A673 (cell line): ENCODE results near the gene CRK. TPM values are rescaled to one million over a fixed set of nuclear protein-coding genes. Genes with fewer than 3 reads are reported as not detected.
A peak's percentile ranks its signal among the peaks of the same experiment; 100 is the strongest.

Source experiments
- BruUV-seq: library from RNA; stranded (reverse); fragments of 400-500 nt; replicated peaks from 2 replicates; lab custom pipeline; 2021; lab: Mats Ljungman, UMichigan
- CTCF ChIA-PET: fragments of 300-600 bp; sonication (Branson Sonifier 250); formaldehyde crosslinking; loops from one replicate; lab custom pipeline; 2022; ENCODE audit warnings: antibody characterized with exemption; lab: Charles Lee
- POLR2A ChIA-PET: fragments of 300-600 bp; sonication (Branson Sonifier 250); formaldehyde crosslinking; loops from one replicate; lab custom pipeline; 2022; ENCODE audit warnings: antibody characterized with exemption; ENCODE audit not compliant: low non-redundant PET; lab: Charles Lee
- DNase-seq: peaks from one replicate; pipeline ENCODE4 v3.0.0-alpha.2; 2015; ENCODE audit warnings: low spot score
- H3K27ac ChIP-seq: fragments of 200-600 bp; sonication (generic); 2 replicates; pipeline ENCODE4 v1.5.1; 2016; ENCODE audit warnings: mixed run types, low read depth, mild to moderate bottlenecking, mixed read lengths, antibody characterized with exemption, low read length; ENCODE audit not compliant: poor library complexity, severe bottlenecking
- H3K27me3 ChIP-seq: fragments of 200-600 bp; sonication (generic); replicated peaks from 2 replicates; pipeline ENCODE4 v1.6.1; 2017; ENCODE audit warnings: mixed run types, low read depth, mild to moderate bottlenecking, mixed read lengths, antibody characterized with exemption, low read length; ENCODE audit not compliant: insufficient read depth, poor library complexity
- H3K36me3 ChIP-seq: fragments of 200-600 bp; sonication (generic); 2 replicates; pipeline ENCODE4 v1.6.1; 2016; ENCODE audit warnings: mixed run types, mild to moderate bottlenecking, mixed read lengths, antibody characterized with exemption, low read length; ENCODE audit not compliant: insufficient read depth, poor library complexity, severe bottlenecking
- H3K4me1 ChIP-seq: fragments of 200-600 bp; sonication (generic); 2 replicates; pipeline ENCODE4 v1.6.1; 2017; ENCODE audit warnings: mixed run types, mild to moderate bottlenecking, mixed read lengths, antibody characterized with exemption, low read length; ENCODE audit not compliant: insufficient read depth, poor library complexity, severe bottlenecking
- H3K4me3 ChIP-seq: fragments of 200-600 bp; sonication (generic); 2 replicates; pipeline ENCODE4 v1.5.1; 2016; ENCODE audit warnings: low read depth, mixed run types, mild to moderate bottlenecking, mixed read lengths, low read length; ENCODE audit not compliant: poor library complexity, severe bottlenecking
- H3K9me3 ChIP-seq: fragments of 200-600 bp; sonication (generic); 2 replicates; pipeline ENCODE4 v1.6.1; 2016; ENCODE audit warnings: mixed run types, low read depth, mild to moderate bottlenecking, mixed read lengths, antibody characterized with exemption, low read length; ENCODE audit not compliant: poor library complexity, severe bottlenecking
- EZH2 ChIP-seq: fragments of 200-600 bp; sonication (generic); IDR thresholded peaks from 2 replicates; pipeline ENCODE4 v1.6.1; 2017; ENCODE audit warnings: borderline replicate concordance, low read depth, mild to moderate bottlenecking, mixed read lengths, antibody characterized with exemption, low read length; ENCODE audit not compliant: poor library complexity, severe bottlenecking
- intact Hi-C: fragments of 100-400 bp; cut with micrococcal nuclease; formaldehyde crosslinking; loops from one replicate; pipeline ENCODE4 v1.10.0; 2022; ENCODE audit not compliant: unreplicated experiment
- total RNA-seq: library from RNA; stranded (reverse); gene quantifications from 2 replicates; pipeline ENCODE4 v1.2.3, GENCODE V29; 2021
- TF ChIP-seq, protein P1 (sequence below): fragments of 300-800, 200-600 bp; sonication (generic); conservative IDR thresholded peaks from 2 replicates; pipeline ENCODE4 v1.5.1; 2017; ENCODE audit warnings: low read depth, mild to moderate bottlenecking, antibody characterized with exemption, low read length, moderate library complexity, mixed read lengths

Gene CRK
- total RNA-seq, 1 experiment from 2014 or later: 85.9 TPM

- intact Hi-C loops: no loop called here
- no peak for TF ChIP-seq EZH2
- TF ChIP-seq, protein P1, sequence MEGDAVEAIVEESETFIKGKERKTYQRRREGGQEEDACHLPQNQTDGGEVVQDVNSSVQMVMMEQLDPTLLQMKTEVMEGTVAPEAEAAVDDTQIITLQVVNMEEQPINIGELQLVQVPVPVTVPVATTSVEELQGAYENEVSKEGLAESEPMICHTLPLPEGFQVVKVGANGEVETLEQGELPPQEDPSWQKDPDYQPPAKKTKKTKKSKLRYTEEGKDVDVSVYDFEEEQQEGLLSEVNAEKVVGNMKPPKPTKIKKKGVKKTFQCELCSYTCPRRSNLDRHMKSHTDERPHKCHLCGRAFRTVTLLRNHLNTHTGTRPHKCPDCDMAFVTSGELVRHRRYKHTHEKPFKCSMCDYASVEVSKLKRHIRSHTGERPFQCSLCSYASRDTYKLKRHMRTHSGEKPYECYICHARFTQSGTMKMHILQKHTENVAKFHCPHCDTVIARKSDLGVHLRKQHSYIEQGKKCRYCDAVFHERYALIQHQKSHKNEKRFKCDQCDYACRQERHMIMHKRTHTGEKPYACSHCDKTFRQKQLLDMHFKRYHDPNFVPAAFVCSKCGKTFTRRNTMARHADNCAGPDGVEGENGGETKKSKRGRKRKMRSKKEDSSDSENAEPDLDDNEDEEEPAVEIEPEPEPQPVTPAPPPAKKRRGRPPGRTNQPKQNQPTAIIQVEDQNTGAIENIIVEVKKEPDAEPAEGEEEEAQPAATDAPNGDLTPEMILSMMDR: no peak
- Histone ChIP-seq H3K27ac (no peak overlapping the region), H3K4me1 (peaks cover 14% of the 10 kb centered on the region), H3K36me3 (peaks cover 36% of the 10 kb centered on the region), H3K4me3 (no peak overlapping the region), H3K27me3 (no peaks in the 10 kb centered on the region), H3K9me3 (no peaks in the 10 kb centered on the region)
- DNase-seq: no peak
- no TSS peak for BruUV-seq
- ChIA-PET POLR2A (no interaction called here), CTCF (no interaction called here)
These were observed 15.5 kb upstream of the CRK start for GRCh38 chr17:1471490-1471889.

GRCh38 chr17:1470755-1471462 lies 14.9 kb upstream of the CRK start:
- DNase-seq: peak; percentile 48
- CTCF ChIA-PET: no interaction called here
- POLR2A ChIA-PET: no interaction called here

GRCh38 chr17:1470071-1470754 lies 14.2 kb upstream of the CRK start:
- peaks cover 30% of the 10 kb centered on the region for H3K36me3 ChIP-seq
- no TSS peak for BruUV-seq
- intact Hi-C loops: no loop called here
- POLR2A ChIA-PET: no interaction called here
- peak overlapping the region; percentile 63 for H3K27ac ChIP-seq
- H3K4me3 ChIP-seq: peak overlapping the region; percentile 16
- peaks cover 14% of the 10 kb centered on the region for H3K4me1 ChIP-seq
- DNase-seq: no peak
- CTCF ChIA-PET: no interaction called here
- TF ChIP-seq, protein P1: no peak
- TF ChIP-seq EZH2: no peak
- H3K9me3 ChIP-seq: no peaks in the 10 kb centered on the region
- H3K27me3 ChIP-seq: no peaks in the 10 kb centered on the region

More at GRCh38 chr17:1470755-1471462, 14.9 kb upstream of the CRK start:
- H3K4me3 ChIP-seq: peak overlapping the region; percentile 16
- BruUV-seq: no TSS peak
- H3K9me3 ChIP-seq: no peaks in the 10 kb centered on the region
- H3K27me3 ChIP-seq: no peaks in the 10 kb centered on the region
- H3K4me1 ChIP-seq: peaks cover 14% of the 10 kb centered on the region
- intact Hi-C loops: no loop called here
- peak overlapping the region; percentile 63 for H3K27ac ChIP-seq
- H3K36me3 ChIP-seq: peaks cover 34% of the 10 kb centered on the region
- TF ChIP-seq, protein P1: no peak
- TF ChIP-seq EZH2: no peak
